ENCODE data around the gene NUDT3. TPM values are rescaled to one million over a fixed set of nuclear protein-coding genes. Genes with fewer than 3 reads are reported as not detected.
A peak's percentile ranks its signal among the peaks of the same experiment; 100 is the strongest.

The NUDT3 gene
- total and polyA plus RNA-seq, 9 donors = 16.0 to 60.7 (median 50.2) TPM

DNA sequence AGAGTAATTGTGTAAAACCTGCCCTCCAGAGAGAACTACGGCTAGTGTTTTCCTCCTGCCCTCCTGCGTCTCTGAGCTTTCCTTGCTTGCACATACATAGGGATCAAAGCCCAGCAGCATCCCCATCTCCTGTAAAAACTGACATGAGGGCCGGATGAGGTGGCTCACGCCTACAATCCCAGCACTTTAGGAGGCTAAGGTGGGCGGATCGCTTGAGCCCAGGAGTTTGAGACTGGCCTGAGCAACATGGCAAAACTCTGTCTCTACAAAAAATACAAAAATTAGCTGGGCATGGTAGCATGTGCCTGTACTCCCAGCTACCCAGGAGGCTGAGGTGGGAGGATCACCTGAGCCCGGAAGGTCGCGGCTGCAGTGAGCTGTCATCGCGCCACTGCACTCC is 103.3 kb downstream of the NUDT3 start:
- H3K36me3 ChIP-seq = no peaks in the 10 kb centered on the region
- TF ChIP-seq EP300 (IDR thresholded peaks at IDR 0.05) (no peak), POLR2A (IDR thresholded peaks at IDR 0.05) (no peak)
- TF ChIP-seq, protein P1, sequence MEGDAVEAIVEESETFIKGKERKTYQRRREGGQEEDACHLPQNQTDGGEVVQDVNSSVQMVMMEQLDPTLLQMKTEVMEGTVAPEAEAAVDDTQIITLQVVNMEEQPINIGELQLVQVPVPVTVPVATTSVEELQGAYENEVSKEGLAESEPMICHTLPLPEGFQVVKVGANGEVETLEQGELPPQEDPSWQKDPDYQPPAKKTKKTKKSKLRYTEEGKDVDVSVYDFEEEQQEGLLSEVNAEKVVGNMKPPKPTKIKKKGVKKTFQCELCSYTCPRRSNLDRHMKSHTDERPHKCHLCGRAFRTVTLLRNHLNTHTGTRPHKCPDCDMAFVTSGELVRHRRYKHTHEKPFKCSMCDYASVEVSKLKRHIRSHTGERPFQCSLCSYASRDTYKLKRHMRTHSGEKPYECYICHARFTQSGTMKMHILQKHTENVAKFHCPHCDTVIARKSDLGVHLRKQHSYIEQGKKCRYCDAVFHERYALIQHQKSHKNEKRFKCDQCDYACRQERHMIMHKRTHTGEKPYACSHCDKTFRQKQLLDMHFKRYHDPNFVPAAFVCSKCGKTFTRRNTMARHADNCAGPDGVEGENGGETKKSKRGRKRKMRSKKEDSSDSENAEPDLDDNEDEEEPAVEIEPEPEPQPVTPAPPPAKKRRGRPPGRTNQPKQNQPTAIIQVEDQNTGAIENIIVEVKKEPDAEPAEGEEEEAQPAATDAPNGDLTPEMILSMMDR (IDR thresholded peaks at IDR 0.05) = no peak
- intact Hi-C loops (cut with DNase I) = no loop called here

GRCh38 chr6:34288581-34288980 is 103.9 kb downstream of the NUDT3 start:
- TF ChIP-seq, protein P1 (IDR thresholded peaks at IDR 0.05) = no peak
- TF ChIP-seq POLR2A (IDR thresholded peaks at IDR 0.05) (no peak), EP300 (IDR thresholded peaks at IDR 0.05) (no peak)
- intact Hi-C loops (cut with DNase I) = no loop called here
- DNase-seq = no peak
- Histone ChIP-seq H3K36me3 (no peaks in the 10 kb centered on the region), H3K27me3 (no peaks in the 10 kb centered on the region), H3K9me3 (no peaks in the 10 kb centered on the region), H3K4me1 (ENCODE audit: insufficient read depth) (no peaks in the 10 kb centered on the region), H3K4me3 (no peak overlapping the region), H3K27ac (no peak overlapping the region)
- 51 to 73% (median 64%) methylated on average over 5 of the region's 5 CpGs for WGBS, 3 donors

More for the DNA sequence above, 103.3 kb downstream of the NUDT3 start:
- no peaks in the 10 kb centered on the region for H3K27me3 ChIP-seq
- no peaks in the 10 kb centered on the region for H3K4me1 ChIP-seq (ENCODE audit: insufficient read depth)
- H3K4me3 ChIP-seq = no peak overlapping the region
- H3K27ac ChIP-seq = no peak overlapping the region
- 92 to 97% (median 94%) methylated on average over 11 of the region's 11 CpGs for whole genome bisulfite sequencing, 3 donors
- no peaks in the 10 kb centered on the region for H3K9me3 ChIP-seq
- DNase-seq = no peak

GRCh38 chr6:34285448-34286164 is 106.9 kb downstream of the NUDT3 start:
- Histone ChIP-seq H3K4me1 (ENCODE audit: insufficient read depth) (no peaks in the 10 kb centered on the region), H3K27ac (no peak overlapping the region)

GRCh38 chr6:34284563-34285447 is 107.7 kb downstream of the NUDT3 start:
- no peak overlapping the region for H3K4me3 ChIP-seq
- TF ChIP-seq EP300 (IDR thresholded peaks at IDR 0.05) (no peak), POLR2A (IDR thresholded peaks at IDR 0.05) (no peak)
- TF ChIP-seq, protein P1 (IDR thresholded peaks at IDR 0.05) = no peak
- 49 to 51% (median 50%) methylated on average over 4 of the region's 4 CpGs for WGBS, 3 donors

More at GRCh38 chr6:34285448-34286164, 106.9 kb downstream of the NUDT3 start:
- no peaks in the 10 kb centered on the region for H3K36me3 ChIP-seq
- H3K9me3 ChIP-seq = no peaks in the 10 kb centered on the region
- WGBS, 3 donors = 89 to 91% (median 90%) methylated on average over 4 of the region's 4 CpGs
- no peak for DNase-seq
- TF ChIP-seq POLR2A (IDR thresholded peaks at IDR 0.05) (no peak), EP300 (IDR thresholded peaks at IDR 0.05) (no peak)
- TF ChIP-seq, protein P1 (IDR thresholded peaks at IDR 0.05) = no peak
- H3K27me3 ChIP-seq = no peaks in the 10 kb centered on the region
- intact Hi-C loops (cut with DNase I) = no loop called here
- no peak overlapping the region for H3K4me3 ChIP-seq

More at GRCh38 chr6:34284563-34285447, 107.7 kb downstream of the NUDT3 start:
- DNase-seq = peak; percentile 39 to 75 (median 47)
- Histone ChIP-seq H3K27me3 (no peaks in the 10 kb centered on the region), H3K9me3 (no peaks in the 10 kb centered on the region), H3K36me3 (no peaks in the 10 kb centered on the region), H3K27ac (no peak overlapping the region), H3K4me1 (ENCODE audit: insufficient read depth) (no peaks in the 10 kb centered on the region)
- intact Hi-C loops (cut with DNase I) = no loop called here

All from ovary (tissue), 9 donors.